GM18508 (cell line): ENCODE results near the gene CPEB4.

Experiments used
- ATAC-seq: cut with Tn5 transposase; IDR thresholded peaks from one replicate; pipeline ENCODE4 v1.9.1; 2021; ENCODE audit warnings: moderate number of reproducible peaks; ENCODE audit not compliant: insufficient read depth, unreplicated experiment

Gene CPEB4

GRCh38 chr5:173858670-173859407 lies 29.3 kb upstream of the CPEB4 start:
- ATAC-seq = no peak

DNA sequence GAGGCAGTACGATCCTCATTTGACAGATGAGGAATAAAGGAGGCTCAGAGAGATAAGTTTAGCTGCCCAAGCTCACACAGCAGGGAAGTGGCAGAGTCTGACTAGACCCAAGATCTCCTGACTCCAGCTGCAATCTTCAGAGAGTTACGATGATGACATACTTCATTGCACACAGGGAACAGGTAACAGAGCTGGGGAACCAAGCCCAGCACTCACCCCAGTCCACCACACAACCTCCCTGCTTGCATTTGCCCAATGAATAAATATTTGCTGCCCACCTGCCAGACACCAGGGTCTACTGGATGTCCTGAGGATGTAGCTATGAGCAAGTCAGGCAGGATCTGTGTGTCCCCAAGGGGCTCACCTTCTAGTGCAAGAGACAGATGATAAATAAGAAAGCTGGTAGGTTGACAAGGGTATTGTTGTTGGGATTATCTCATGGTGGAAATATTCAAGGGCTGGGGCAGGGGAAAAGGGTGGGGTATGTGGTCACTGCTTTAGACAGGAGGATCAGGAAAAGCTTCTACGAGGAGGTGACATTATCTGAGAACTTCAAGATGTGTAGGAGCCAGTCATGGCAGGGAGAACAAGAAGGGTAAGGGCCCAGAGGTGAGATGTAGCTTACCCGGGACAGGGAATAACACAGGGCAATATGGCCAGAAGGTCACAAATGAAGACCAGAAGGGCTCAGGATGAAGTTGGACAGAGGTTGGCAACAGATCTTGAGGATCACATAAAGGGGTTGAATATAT lies 28.6 kb upstream of the CPEB4 start:
- ATAC-seq = no peak

GRCh38 chr5:173862047-173862477 lies 26.1 kb upstream of the CPEB4 start:
- ATAC-seq = no peak

GRCh38 chr5:173863359-173863758 lies 24.8 kb upstream of the CPEB4 start:
- no peak for ATAC-seq

DNA sequence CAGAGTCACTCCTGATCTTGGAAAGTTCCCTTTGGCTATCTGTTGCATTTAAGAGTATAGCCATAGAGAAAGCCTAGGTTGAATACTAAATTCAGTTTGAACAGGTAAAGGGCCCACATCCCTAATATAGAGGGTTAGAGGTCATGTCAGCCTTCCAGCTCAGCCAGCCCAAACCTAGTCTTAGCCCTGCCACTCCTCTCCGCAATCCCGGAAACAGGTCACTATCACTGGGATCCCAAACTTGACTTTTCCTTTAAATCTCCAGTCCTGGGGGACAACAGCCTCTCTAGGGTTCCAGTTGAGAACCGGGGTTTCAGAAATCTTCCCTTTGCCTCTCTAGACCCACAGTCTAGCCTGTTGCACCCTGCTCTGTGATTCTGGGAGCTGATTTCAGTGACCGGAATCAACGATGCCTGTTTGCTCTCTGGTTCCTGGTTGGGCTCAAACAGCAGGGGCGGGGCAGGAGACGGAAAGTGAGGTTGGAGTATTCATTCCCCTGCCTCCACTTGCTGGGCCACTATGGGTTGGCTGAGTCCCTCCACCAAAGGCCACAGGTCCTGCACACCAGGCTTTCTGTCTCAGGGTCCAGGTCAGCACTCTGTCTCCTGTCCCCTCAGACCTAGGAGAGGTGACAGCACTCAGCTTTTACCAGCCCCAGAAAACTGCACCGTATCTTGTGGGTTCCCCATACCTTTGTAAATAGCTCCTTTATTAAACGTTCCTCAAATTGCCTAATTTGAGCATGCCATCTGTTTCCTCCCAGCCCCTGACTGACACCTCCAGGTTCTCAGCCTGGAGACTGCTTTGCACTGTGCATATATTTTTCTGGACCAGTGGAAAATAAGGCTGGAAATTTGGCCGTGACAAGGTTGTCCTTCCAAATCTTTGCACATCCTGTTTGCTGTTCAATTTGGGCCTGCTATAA lies 23.8 kb upstream of the CPEB4 start:
- no peak for ATAC-seq

GRCh38 chr5:173866243-173866857 lies 21.8 kb upstream of the CPEB4 start:
- ATAC-seq = no peak

- no peak for ATAC-seq
Measured at GRCh38 chr5:173866858-173867679, 21.1 kb upstream of the CPEB4 start.

GRCh38 chr5:173868096-173868880 lies 19.9 kb upstream of the CPEB4 start:
- ATAC-seq = no peak

- ATAC-seq = no peak
Measured at GRCh38 chr5:173869316-173869715, 18.8 kb upstream of the CPEB4 start.

DNA sequence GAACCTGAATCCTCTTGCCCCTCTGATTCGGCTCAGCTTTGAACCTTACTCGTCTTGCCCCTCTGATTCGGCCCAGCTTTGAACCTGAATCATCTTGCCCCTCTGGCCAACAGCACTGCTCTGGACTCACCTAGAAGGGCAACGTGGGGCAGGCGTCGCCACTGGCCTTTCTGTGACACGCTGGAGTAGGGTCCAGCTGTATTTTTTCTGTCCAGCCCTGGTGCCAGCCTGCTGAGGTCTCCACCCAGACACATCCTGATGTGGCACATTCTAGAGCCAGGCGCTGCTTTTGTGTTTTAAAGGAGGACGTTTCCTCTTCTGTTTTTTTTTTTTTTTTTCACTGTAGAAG lies 15.2 kb upstream of the CPEB4 start:
- ATAC-seq = no peak

DNA sequence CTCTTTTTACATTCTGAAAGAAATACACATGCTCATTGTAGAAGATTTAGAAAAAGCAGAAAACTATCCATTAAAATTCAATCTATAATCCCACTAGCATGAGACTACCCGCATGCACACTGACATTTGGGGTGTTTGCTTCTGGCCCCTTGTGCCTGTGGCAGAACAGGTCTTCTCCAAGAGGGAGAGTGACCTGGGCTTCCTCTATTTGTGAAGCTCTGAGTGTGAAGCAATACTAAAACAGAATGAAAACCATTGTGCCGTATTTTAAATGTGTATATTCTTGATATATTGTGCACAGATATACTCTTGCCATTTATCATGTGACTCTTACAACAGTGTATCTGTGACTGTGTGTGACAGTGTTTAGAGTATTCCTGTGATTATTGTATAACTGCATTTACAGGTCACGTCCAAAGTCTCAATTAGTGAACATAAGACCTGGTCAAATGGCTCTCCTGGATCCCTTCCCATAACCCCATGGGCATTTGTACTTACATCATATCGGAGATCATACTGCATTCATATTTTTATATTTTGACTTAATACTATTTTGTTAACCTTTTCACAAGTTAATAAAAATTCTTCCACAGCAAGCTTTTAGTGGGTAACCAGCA lies 14.7 kb upstream of the CPEB4 start:
- ATAC-seq = no peak

DNA sequence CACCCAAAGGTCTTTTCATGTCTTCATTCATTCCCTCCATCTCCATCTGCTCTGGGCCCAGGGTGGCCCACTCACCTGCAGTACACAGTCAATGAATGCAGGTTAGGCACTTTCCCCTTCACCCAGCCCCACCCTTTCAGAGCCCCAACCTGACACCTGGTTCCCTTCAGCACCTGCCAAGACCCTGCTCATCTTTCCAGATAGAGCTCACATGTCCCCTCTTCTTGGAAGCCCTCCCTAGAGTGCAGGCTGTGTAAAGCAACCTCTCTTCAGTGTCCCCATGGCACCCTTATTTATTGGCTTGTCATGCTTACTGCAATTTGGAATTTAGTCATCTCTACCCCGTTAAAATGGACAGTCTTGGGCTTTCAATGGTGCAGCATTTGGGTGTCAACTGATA lies 13.0 kb upstream of the CPEB4 start:
- ATAC-seq = no peak

- no peak for ATAC-seq
Measured at GRCh38 chr5:173878224-173878967, 9.8 kb upstream of the CPEB4 start.

- no peak for ATAC-seq
Measured at GRCh38 chr5:173880306-173880985, 7.7 kb upstream of the CPEB4 start.

DNA sequence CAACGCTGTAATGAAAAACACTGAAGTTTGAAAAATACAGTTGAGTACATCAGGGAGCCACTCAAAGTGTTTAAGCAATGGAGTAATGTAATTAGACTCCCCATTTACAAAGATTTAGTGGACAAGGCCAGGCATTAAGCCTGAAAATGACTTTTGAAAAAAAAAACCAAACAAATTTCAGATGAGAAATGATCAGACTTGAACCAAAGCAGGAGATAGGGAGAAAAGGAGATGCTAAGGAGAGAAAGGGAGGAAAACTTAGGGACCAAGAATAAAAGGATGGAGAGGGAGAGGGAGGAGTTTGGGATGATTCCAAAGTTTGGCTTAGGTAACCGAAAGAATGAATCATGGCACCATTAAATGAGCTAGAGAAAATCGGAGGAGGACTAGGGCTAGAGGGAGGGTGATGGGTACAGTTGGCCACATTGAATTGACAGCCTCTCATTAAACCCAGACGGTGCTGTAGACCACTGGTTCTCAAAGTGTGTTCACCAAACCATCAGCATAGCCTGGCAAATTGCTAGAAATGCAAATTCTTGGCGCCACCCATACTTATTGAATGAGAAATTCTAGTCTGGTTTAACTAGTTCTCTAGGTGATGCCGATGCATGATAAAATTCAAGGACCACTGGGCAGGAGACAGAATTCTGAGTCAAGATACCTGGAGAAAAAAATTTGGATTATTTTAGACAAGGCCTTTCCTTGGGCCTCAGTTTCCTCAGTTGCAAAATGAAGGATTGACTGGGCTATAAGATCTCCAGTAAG lies 6.2 kb upstream of the CPEB4 start:
- no peak for ATAC-seq

DNA sequence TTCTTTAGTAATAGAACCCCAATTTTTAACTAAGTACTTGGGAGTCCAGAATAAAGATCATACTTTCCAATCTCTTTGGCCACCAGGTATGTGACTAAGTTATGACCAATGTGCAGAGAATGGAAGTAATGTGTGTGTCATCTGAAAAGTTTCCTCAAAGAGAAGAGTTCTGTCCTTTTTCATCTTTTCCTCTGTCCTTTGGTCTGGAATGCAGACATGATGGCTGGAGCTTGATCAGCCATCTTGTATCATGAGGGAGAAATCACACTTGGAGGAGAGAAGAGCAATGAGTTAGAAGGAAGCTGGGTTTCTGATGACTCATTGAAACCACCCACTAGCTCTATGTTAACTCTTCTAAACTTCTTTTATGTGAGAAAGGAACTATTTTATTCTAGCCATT lies 5.5 kb upstream of the CPEB4 start:
- no peak for ATAC-seq
